HFF-Myc (cell line): ENCODE data around the gene CYP2U1.

Experiments used
- DNase-seq: peaks from one replicate; pipeline ENCODE4 v3.0.0-alpha.2; 2011; ENCODE audit warnings: low read depth; ENCODE audit errors: extremely low read depth
- H3K4me3 ChIP-seq: replicated peaks from 2 replicates; pipeline ENCODE4 v1.5.1; 2011; ENCODE audit warnings: low read depth, mild to moderate bottlenecking, control low read depth, low read length
- TF ChIP-seq, protein P1 (sequence below): IDR thresholded peaks from 2 replicates; pipeline ENCODE4 v1.5.1; 2012; ENCODE audit warnings: mild to moderate bottlenecking, low read depth, low read length, control low read depth; ENCODE audit errors: missing control alignments

CYP2U1 gene

DNA sequence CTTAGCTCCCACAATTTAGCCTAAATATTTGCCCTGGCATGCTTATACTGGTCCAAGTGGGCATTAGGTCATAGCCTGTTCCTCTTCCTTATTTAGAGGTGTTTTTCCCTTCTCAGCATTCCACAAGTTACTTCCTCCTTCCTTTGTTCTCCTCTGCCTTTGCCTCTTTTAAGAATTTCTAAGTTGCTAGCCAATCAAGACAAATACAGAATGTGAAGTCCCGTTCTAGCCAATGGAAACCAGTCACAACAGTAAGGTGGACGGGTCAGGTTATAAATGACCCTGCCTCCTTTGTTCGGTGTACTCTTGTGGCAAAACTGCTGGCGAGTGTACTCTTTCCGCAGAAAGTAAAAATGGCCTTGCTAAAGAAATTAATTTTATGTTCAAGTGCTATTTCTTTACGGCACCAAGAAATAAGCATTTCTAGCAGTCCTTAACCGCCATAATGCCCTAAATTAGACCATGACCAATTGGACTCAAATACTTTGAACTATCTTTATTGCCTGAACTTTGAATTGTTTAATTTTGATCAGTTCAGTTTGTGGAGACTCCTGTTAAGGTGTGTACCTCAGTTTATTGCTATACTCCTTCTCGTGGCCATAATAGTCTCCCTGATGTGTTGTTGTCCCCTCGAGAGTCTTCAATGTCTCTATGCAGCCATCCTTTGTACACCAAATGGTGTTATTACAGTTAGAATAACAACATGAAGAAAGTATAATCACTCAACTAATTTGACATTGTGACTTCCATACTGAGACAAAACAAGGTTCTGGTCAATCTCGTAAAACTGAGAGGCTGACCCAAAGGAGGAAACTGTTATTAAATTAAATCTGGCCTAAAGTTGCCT is 56.8 kb downstream of the CYP2U1 start:
- no peak overlapping the region for H3K4me3 ChIP-seq
- DNase-seq, result no peak
- TF ChIP-seq, protein P1, sequence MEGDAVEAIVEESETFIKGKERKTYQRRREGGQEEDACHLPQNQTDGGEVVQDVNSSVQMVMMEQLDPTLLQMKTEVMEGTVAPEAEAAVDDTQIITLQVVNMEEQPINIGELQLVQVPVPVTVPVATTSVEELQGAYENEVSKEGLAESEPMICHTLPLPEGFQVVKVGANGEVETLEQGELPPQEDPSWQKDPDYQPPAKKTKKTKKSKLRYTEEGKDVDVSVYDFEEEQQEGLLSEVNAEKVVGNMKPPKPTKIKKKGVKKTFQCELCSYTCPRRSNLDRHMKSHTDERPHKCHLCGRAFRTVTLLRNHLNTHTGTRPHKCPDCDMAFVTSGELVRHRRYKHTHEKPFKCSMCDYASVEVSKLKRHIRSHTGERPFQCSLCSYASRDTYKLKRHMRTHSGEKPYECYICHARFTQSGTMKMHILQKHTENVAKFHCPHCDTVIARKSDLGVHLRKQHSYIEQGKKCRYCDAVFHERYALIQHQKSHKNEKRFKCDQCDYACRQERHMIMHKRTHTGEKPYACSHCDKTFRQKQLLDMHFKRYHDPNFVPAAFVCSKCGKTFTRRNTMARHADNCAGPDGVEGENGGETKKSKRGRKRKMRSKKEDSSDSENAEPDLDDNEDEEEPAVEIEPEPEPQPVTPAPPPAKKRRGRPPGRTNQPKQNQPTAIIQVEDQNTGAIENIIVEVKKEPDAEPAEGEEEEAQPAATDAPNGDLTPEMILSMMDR, result no peak

DNA sequence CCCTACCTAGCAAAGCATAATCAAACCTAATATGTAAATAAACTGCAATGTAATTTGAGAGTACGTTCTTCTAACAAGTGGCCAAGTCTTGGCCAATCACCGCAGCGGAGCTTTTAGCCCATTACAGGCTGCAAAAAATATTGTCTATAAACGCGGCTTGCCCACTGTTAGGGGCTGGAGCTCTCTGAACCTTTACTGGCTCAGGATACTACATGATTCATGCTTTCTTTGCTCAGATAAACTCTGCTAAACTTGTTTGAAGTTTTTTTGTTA is 57.4 kb downstream of the CYP2U1 start:
- TF ChIP-seq, protein P1, result no peak
- H3K4me3 ChIP-seq, result no peak overlapping the region
- DNase-seq, result no peak

DNA sequence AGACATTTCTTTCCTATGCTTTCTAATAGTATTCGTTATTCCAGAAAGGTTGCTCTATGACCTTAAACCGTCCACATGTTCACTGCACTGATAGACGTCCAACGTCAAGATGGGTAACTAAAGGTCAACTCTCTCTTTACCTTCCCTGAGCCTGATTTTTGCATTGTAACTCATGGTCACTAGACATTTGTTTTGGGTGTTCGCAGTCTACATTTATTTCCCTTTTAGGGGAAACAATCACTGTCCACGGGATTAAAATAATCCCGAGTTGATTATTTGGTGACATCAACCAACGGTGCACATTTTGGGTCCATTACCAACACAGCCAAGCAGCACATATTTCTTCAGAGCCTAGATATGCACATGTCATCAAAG is 57.8 kb downstream of the CYP2U1 start:
- H3K4me3 ChIP-seq, result peak overlapping the region; percentile 67
- no peak for DNase-seq
- TF ChIP-seq, protein P1, result no peak

DNA sequence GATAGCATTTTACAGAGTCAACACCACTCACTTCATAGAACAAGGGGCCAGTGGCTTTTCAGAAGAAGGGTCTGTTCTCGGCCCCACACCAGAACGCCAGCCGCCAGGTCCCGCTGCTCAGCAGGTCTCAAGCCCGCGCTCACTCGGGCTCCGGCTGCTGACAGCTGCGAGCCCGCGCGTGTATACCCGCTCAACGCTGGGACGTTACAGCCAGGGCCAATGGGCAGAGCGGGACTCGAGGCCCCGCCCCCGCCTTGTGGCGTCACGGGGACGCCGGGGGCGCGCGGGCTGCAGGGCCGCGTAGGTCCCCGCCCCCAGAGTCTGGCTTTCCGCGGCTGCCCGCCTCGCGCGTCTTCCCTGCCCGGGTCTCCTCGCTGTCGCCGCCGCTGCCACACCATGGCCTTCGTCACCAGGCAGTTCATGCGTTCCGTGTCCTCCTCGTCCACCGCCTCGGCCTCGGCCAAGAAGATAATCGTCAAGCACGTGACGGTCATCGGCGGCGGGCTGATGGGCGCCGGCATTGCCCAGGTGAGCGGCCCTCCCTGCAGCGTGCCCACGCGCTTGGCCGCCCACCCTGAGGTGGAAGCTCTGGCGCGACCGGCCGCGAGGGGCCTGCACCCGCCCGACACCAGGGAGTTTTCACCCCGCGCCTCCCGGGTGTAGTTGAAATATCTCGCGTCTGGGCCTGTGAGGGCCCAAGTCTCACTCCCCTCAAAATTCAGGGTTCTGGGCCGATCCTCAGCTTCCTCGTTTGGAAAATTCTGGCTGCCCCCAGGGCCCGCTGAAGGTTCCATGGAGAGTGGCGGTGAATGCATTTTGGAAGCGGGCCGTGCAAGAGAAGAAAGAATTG is 58.4 kb downstream of the CYP2U1 start, which contains the start of gene HADH:
TSS of gene HADH (plus strand) at position 353 of the 850 bp plus-strand sequence. CDS start at position 397, 44 bp downstream.
- H3K4me3 ChIP-seq, result peak within 1 kb of the TSS; percentile 67
- peak; percentile 56 for DNase-seq
- TF ChIP-seq, protein P1, result no peak

DNA sequence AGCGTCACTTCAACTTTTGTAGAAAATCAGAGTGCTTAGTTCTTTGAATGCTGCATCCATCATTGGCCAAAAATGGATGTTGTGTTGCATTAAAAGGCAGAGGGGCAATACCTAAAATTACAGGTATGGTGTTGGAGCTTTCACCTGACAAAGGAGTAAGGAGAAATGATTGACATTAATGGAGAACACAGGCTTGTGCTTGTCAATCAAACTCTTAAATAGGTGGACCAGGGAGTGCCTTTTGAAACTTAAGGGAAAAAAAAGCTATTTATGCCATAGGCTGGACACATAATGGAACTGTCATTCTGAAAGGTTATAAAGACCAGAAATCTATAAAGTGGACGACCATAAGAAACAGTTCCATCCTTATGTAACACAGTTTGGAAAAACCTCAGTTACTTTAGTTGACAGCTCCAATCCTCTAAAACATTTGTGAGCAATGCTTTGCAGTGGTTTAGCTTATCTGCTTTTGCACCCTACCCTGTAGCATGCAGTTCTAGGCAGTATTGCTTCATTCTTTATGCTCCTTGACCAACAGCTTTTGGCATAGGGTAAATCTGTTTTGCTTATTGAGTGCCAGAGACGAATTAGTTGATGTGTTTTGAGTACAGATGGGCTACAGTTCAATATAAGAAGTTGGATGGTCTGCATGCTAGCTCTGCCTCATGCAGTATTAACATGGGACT is 60.7 kb downstream of the CYP2U1 start:
- TF ChIP-seq, protein P1, result no peak

DNA sequence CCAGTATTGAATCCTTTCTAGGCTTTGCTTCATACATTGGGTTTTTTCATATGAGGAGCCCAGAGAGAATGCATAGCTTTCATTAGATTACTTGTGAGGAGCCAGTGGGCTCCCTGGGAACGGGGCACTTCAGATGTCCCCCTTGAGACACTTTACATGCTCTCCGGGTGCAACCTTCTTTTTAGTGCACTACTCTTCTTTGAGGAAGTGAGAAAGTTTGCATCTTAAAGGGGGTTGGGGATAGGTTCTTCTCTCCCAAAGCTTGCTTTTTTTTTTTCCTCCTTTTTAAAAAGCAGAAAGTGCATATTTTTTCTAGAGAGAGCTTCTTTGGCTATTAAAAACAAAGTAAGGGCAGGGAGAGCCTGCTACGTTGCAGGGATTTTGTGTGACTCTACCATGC is 62.6 kb downstream of the CYP2U1 start:
- no peak overlapping the region for H3K4me3 ChIP-seq
- no peak for DNase-seq
- TF ChIP-seq, protein P1, result no peak

More for the DNA sequence above, 60.7 kb downstream of the CYP2U1 start:
- H3K4me3 ChIP-seq, result peak overlapping the region; percentile 2; the same call in 1 of the 2 replicates
- DNase-seq, result no peak
